HG03066 (cell line): ENCODE results near the gene TRNT1.

ENCODE experiments used
- ATAC-seq: cut with Tn5 transposase; IDR thresholded peaks from one replicate; pipeline ENCODE4 v1.9.1; 2021; ENCODE audit warnings: low read depth; ENCODE audit not compliant: unreplicated experiment

The TRNT1 gene

GRCh38 chr3:3126477-3127431, at the start of gene TRNT1:
Gene TRNT1, plus strand, starts transcription at chr3:3126940. Its CDS starts 2,101 bp downstream, at chr3:3129041.
- peak; percentile 91 for ATAC-seq

GRCh38 chr3:3080309-3080708, 46.4 kb upstream of the TRNT1 start:
- no peak for ATAC-seq

GRCh38 chr3:3081381-3082233, 45.1 kb upstream of the TRNT1 start:
- ATAC-seq: peak; percentile 41

GRCh38 chr3:3082234-3082924, 44.4 kb upstream of the TRNT1 start:
- ATAC-seq: peak; percentile 78

- ATAC-seq: no peak
Measured at GRCh38 chr3:3084890-3085289, 41.9 kb upstream of the TRNT1 start.

- peak; percentile 20 for ATAC-seq
Measured at GRCh38 chr3:3085782-3086181, 41.0 kb upstream of the TRNT1 start.

- no peak for ATAC-seq
Measured at GRCh38 chr3:3086239-3086638, 40.5 kb upstream of the TRNT1 start.

- no peak for ATAC-seq
Measured at GRCh38 chr3:3087279-3087678, 39.5 kb upstream of the TRNT1 start.

GRCh38 chr3:3087716-3088465, 38.8 kb upstream of the TRNT1 start:
- ATAC-seq: no peak

- peak; percentile 99 for ATAC-seq
Measured at GRCh38 chr3:3089017-3089416, 37.7 kb upstream of the TRNT1 start.

- ATAC-seq: no peak
Measured at GRCh38 chr3:3097958-3098357, 28.8 kb upstream of the TRNT1 start.

GRCh38 chr3:3101660-3102458, 24.9 kb upstream of the TRNT1 start:
- peak; percentile 65 for ATAC-seq

- ATAC-seq: no peak
Measured at GRCh38 chr3:3102751-3103150, 24.0 kb upstream of the TRNT1 start.

GRCh38 chr3:3105246-3105645, 21.5 kb upstream of the TRNT1 start:
- ATAC-seq: no peak

- no peak for ATAC-seq
Measured at GRCh38 chr3:3105815-3106214, 20.9 kb upstream of the TRNT1 start.

GRCh38 chr3:3107181-3107580, 19.6 kb upstream of the TRNT1 start:
- no peak for ATAC-seq

- ATAC-seq: no peak
Measured at GRCh38 chr3:3107858-3108257, 18.9 kb upstream of the TRNT1 start.

- ATAC-seq: no peak
Measured at GRCh38 chr3:3109407-3110298, 17.1 kb upstream of the TRNT1 start.
